ENCODE results near the gene MMP23B. TPM values are rescaled to one million over a fixed set of nuclear protein-coding genes. Genes with fewer than 3 reads are reported as not detected.

Gene MMP23B
- total RNA-seq, 1 donor from 2014 or later, result 1.7 TPM

DNA sequence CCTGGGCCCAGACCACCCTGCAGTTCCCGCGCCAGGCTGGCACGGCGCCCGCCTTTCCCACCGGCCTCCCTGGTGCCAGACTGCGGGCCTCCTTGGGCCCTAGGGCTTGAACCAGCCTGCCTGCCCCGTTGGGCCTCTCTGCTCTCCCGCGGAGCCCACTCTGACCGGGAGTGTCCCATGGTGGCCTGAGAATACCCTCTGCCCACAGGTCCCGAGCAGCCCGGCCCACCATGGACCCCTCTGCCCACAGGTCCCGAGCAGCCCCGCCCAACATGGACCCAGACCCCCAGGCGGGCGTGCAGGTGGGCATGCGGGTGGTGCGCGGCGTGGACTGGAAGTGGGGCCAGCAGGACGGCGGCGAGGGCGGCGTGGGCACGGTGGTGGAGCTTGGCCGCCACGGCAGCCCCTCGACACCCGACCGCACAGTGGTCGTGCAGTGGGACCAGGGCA, 8.8 kb upstream of the MMP23B start:
- no peaks in the 10 kb centered on the region for H3K27me3 Mint-ChIP-seq (ENCODE audit: low read depth)
- no peaks in the 10 kb centered on the region for H3K4me1 Mint-ChIP-seq
- TF ChIP-seq, protein P1, sequence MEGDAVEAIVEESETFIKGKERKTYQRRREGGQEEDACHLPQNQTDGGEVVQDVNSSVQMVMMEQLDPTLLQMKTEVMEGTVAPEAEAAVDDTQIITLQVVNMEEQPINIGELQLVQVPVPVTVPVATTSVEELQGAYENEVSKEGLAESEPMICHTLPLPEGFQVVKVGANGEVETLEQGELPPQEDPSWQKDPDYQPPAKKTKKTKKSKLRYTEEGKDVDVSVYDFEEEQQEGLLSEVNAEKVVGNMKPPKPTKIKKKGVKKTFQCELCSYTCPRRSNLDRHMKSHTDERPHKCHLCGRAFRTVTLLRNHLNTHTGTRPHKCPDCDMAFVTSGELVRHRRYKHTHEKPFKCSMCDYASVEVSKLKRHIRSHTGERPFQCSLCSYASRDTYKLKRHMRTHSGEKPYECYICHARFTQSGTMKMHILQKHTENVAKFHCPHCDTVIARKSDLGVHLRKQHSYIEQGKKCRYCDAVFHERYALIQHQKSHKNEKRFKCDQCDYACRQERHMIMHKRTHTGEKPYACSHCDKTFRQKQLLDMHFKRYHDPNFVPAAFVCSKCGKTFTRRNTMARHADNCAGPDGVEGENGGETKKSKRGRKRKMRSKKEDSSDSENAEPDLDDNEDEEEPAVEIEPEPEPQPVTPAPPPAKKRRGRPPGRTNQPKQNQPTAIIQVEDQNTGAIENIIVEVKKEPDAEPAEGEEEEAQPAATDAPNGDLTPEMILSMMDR (conservative IDR thresholded peaks at IDR 0.05), result no peak
- H3K36me3 Mint-ChIP-seq (ENCODE audit: low read depth), result no peaks in the 10 kb centered on the region
- DNase-seq (ENCODE audit: low read depth, low spot score), result no peak
- no peak overlapping the region for H3K4me3 Mint-ChIP-seq
- H3K27ac Mint-ChIP-seq (ENCODE audit: unreplicated experiment), result no peak overlapping the region
- no peaks in the 10 kb centered on the region for H3K9me3 Mint-ChIP-seq

DNA sequence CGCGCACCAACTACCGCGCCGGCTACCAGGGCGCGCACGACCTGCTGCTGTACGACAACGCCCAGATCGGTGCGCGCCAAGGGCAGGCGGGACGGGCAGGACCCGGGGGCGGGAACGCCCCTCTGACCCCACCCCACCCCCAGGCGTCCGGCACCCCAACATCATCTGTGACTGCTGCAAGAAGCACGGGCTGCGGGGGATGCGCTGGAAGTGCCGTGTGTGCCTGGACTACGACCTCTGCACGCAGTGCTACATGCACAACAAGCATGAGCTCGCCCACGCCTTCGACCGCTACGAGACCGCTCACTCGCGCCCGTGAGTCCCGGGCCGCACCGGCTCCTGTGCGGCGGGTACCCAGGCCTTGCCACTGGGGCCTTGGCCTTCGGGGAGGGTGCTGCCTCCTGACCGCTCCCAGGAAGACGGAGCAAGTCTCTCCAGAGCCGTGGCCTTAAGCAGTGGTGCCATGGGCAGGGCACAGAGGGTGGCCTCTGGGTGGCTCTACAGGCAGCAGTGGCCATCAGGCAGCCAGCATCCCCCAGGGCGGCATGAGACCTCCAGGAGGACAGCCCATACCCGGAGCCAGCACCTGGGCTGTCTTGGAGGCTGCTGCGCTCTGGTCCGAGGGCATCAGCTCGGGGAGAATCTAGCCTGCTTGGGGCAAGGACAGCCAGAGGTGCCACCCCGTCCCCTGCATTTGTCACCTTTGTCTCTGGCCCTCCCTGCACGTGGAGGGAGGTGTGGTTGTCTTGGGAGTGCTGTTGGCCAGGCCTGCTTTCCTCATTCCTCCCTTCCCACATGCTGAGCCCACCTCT, 8.1 kb upstream of the MMP23B start:
- TF ChIP-seq, protein P1 (conservative IDR thresholded peaks at IDR 0.05), result no peak
- no peaks in the 10 kb centered on the region for H3K4me1 Mint-ChIP-seq
- H3K27me3 Mint-ChIP-seq (ENCODE audit: low read depth), result no peaks in the 10 kb centered on the region
- H3K27ac Mint-ChIP-seq (ENCODE audit: unreplicated experiment), result no peak overlapping the region
- H3K4me3 Mint-ChIP-seq, result no peak overlapping the region
- no peaks in the 10 kb centered on the region for H3K36me3 Mint-ChIP-seq (ENCODE audit: low read depth)
- no peaks in the 10 kb centered on the region for H3K9me3 Mint-ChIP-seq
- no peak for DNase-seq (ENCODE audit: low read depth, low spot score)

DNA sequence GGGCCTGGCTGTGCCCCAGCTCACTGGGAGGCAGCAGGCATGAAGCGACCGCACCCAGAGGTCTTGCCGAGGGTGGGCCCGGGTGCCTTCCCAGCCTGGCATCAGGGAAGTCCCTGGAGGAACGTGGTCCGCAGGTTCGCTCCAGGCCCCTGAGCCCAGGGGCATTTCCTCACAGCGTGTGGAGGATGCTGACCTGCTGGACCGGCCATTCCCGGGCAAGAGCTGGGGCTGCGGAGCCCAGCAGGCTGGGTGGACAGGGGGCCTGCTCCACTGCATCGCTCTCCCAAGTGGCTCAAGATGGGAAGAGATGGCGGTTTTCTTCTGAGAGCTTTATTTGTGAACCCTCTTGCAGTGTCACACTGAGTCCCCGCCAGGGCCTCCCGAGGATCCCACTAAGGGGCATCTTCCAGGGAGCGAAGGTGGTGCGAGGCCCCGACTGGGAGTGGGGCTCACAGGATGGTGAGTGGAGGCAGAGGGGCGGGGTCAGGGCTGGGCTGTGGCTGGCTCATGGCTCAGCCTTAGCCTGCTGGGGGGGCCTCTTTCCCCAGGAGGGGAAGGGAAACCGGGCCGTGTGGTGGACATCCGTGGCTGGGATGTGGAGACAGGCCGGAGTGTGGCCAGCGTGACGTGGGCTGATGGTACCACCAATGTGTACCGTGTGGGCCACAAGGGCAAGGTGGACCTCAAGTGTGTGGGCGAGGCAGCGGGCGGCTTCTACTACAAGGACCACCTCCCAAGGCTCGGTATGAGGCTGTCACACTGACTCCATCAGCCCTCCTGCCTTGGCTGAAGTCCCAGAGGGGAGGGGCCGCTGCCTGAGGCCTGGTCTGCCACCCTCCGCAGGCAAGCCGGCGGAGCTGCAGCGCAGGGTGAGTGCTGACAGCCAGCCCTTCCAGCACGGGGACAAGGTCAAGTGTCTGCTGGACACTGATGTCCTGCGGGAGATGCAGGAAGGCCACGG, 7.2 kb upstream of the MMP23B start:
- H3K27ac Mint-ChIP-seq (ENCODE audit: unreplicated experiment), result no peak overlapping the region
- no peaks in the 10 kb centered on the region for H3K4me1 Mint-ChIP-seq
- no peak for DNase-seq (ENCODE audit: low read depth, low spot score)
- TF ChIP-seq, protein P1 (conservative IDR thresholded peaks at IDR 0.05), result no peak
- no peaks in the 10 kb centered on the region for H3K36me3 Mint-ChIP-seq (ENCODE audit: low read depth)
- H3K4me3 Mint-ChIP-seq, result no peak overlapping the region
- H3K9me3 Mint-ChIP-seq, result no peaks in the 10 kb centered on the region
- H3K27me3 Mint-ChIP-seq (ENCODE audit: low read depth), result no peaks in the 10 kb centered on the region

DNA sequence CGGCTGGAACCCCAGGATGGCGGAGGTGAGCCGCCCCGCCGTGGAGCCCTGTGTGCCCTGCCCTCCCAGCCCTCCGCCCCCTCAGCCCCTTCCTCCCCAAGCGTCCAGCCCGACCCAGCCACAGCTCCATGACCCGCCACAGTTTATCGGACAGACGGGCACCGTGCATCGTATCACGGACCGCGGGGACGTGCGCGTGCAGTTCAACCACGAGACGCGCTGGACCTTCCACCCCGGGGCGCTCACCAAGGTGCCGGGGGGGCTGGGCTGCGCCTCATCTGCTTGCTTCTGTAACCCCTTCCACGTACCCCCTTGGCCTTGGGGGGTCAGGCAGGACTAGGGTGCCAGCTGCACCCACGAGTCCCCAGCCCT, 6.6 kb upstream of the MMP23B start:
- DNase-seq (ENCODE audit: low read depth, low spot score), result no peak
- TF ChIP-seq, protein P1 (conservative IDR thresholded peaks at IDR 0.05), result no peak
- no peak overlapping the region for H3K27ac Mint-ChIP-seq (ENCODE audit: unreplicated experiment)

DNA sequence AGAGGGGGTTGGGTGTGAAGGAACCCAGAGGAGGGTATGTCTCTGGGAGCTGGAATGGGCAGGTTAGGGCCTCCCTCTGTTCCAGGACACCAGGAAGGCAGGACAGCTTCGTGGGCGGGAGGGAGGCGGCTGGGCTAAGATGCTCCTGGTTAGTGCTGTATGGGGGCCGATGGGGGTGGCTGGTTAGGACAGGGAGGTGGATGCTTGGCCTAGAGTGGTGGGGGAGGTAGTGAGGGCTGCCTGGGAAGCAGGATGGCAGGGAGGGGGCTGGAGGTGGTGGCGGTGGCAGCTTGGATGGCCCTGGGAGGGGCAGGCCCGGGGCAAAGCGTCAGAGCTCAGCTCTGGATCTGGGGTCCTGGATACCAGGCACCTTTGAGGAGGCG, 6.2 kb upstream of the MMP23B start:
- H3K36me3 Mint-ChIP-seq (ENCODE audit: low read depth), result no peaks in the 10 kb centered on the region
- DNase-seq (ENCODE audit: low read depth, low spot score), result no peak
- H3K27me3 Mint-ChIP-seq (ENCODE audit: low read depth), result peaks cover 3% of the 10 kb centered on the region
- H3K27ac Mint-ChIP-seq (ENCODE audit: unreplicated experiment), result no peak overlapping the region
- H3K4me1 Mint-ChIP-seq, result no peaks in the 10 kb centered on the region
- H3K4me3 Mint-ChIP-seq, result no peak overlapping the region
- no peaks in the 10 kb centered on the region for H3K9me3 Mint-ChIP-seq
- TF ChIP-seq, protein P1 (conservative IDR thresholded peaks at IDR 0.05), result no peak

More for the DNA sequence above, 6.6 kb upstream of the MMP23B start:
- no peaks in the 10 kb centered on the region for H3K9me3 Mint-ChIP-seq
- peaks cover 3% of the 10 kb centered on the region for H3K27me3 Mint-ChIP-seq (ENCODE audit: low read depth)
- no peaks in the 10 kb centered on the region for H3K4me1 Mint-ChIP-seq
- no peaks in the 10 kb centered on the region for H3K36me3 Mint-ChIP-seq (ENCODE audit: low read depth)
- no peak overlapping the region for H3K4me3 Mint-ChIP-seq

Measured in neural crest cell (in vitro differentiated cells).